Measurements from ENCODE around the gene LHX3.

DNA sequence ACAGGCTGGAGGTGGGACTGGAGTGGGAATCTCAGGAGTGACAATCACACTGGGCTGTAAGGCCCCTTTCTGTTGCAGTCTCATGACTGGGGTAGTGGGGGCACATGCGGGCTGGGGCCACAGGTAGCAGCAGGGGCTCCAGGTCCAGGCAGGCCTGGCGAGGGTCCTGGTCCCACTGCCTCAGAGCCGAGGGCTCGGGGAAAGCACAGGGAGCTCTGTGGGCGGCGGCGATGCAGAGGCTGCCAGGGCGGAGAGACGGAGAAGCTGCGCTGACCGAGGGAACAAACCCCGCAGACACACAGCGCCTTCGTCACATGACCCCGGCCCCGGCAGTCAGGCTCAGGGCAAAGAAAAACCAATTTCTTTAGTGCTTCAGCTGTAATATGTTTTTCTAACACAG, 5.3 kb upstream of the LHX3 start:
- TF ChIP-seq, protein P1, sequence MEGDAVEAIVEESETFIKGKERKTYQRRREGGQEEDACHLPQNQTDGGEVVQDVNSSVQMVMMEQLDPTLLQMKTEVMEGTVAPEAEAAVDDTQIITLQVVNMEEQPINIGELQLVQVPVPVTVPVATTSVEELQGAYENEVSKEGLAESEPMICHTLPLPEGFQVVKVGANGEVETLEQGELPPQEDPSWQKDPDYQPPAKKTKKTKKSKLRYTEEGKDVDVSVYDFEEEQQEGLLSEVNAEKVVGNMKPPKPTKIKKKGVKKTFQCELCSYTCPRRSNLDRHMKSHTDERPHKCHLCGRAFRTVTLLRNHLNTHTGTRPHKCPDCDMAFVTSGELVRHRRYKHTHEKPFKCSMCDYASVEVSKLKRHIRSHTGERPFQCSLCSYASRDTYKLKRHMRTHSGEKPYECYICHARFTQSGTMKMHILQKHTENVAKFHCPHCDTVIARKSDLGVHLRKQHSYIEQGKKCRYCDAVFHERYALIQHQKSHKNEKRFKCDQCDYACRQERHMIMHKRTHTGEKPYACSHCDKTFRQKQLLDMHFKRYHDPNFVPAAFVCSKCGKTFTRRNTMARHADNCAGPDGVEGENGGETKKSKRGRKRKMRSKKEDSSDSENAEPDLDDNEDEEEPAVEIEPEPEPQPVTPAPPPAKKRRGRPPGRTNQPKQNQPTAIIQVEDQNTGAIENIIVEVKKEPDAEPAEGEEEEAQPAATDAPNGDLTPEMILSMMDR (IDR thresholded peaks at IDR 0.05) = no peak
- TF ChIP-seq EZH2phosphoT487 (IDR thresholded peaks at IDR 0.05) (no peak), EZH2 (IDR thresholded peaks at IDR 0.05) (no peak)
